Gastrocnemius medialis (tissue), 4 donors: ENCODE data around the gene DDIT3. TPM values are rescaled to one million over a fixed set of nuclear protein-coding genes. Genes with fewer than 3 reads are reported as not detected.
"Not testable (repeated sequence)": the region's sequence is repeated elsewhere in the genome, so short reads cannot be mapped to it uniquely, and the experiment has no call there.

Experiments used
- ATAC-seq, 2 donors: fragments of 150-250 bp; one replicate each; pipeline ENCODE4 v1.9.1; 2016
- DNase-seq, 2 donors: peaks; one replicate each; pipeline ENCODE4 v3.0.0-alpha.2; 2019
- H3K27ac ChIP-seq, 4 donors: fragments of 200-600 bp; sonication (generic); 1 replicate in 1 of 4; 2 replicates in 3 of 4; pipeline ENCODE4 v1.5.1; 2016 to 2018; ENCODE audit warnings: mild to moderate bottlenecking in 2 of 4, moderate library complexity in 1 of 4
- H3K27me3 ChIP-seq, 3 donors: fragments of 200-600 bp; sonication (generic) in 2 of 3; 1 replicate in 1 of 3; 2 replicates in 2 of 3; pipeline versions ENCODE4 v1.5.1 to v1.6.0; 2016 to 2019; ENCODE audit warnings: mild to moderate bottlenecking in 1 of 3, moderate library complexity in 1 of 3
- H3K36me3 ChIP-seq, 2 donors: fragments of 200-600 bp; sonication (generic) in 1 of 2; one replicate each; pipeline ENCODE4 v1.5.1; 2017 to 2018
- H3K4me1 ChIP-seq, 2 donors: fragments of 200-600 bp; sonication (generic) in 1 of 2; one replicate each; pipeline ENCODE4 v1.5.1; 2016 to 2017; ENCODE audit warnings: mild to moderate bottlenecking in 2 of 2
- H3K4me3 ChIP-seq, 4 donors: fragments of 200-600 bp; sonication (generic) in 3 of 4; 1 replicate in 1 of 4; 2 replicates in 3 of 4; pipeline ENCODE4 v1.5.1; 2016 to 2019; ENCODE audit warnings: mild to moderate bottlenecking in 2 of 4
- H3K9me3 ChIP-seq, 3 donors: fragments of 200-600 bp; sonication (generic) in 2 of 3; 1 replicate in 1 of 3; 2 replicates in 2 of 3; pipeline ENCODE4 v1.5.1; 2016 to 2019
- CTCF ChIP-seq, 5 experiments: fragments of 450-650 bp in 3 of 5; fragments of 200-600 bp in 2 of 5; sonication (generic) in 2 of 5; IDR thresholded peaks in 4 of 5; conservative IDR thresholded peaks in 1 of 5; 1 replicate in 4 of 5; 2 replicates in 1 of 5; pipeline ENCODE4 v1.5.1; 2016 to 2019; ENCODE audit warnings: antibody characterized with exemption in 5 of 5, mild to moderate bottlenecking in 3 of 5, moderate library complexity in 3 of 5
- POLR2A ChIP-seq, 2 donors: fragments of 450-650 bp; IDR thresholded peaks; one replicate each; pipeline ENCODE4 v1.6.1; 2017; ENCODE audit warnings: antibody characterized with exemption in 2 of 2, mild to moderate bottlenecking in 2 of 2, moderate library complexity in 2 of 2
- in situ Hi-C, 4 donors: fragments of 200-750 bp; cut with MboI; loops; one replicate each; pipeline versions ENCODE4 v1.15.0 to v1.8.0; 2017; ENCODE audit warnings: low sequenced_read_pairs in 4 of 4
- intact Hi-C: fragments of 100-400 bp; cut with DNase I; formaldehyde crosslinking; loops from one replicate; pipeline ENCODE4 v1.15.1; 2023; ENCODE audit warnings: low total_unique reads
- total RNA-seq, 4 donors: library from RNA; depleted of rRNA; stranded (reverse); fragments of >200 nt; gene quantifications; one replicate each; pipeline versions ENCODE4 v1.1.0 to v1.2.3, GENCODE V29; 2016

DDIT3 gene
- total RNA-seq, 4 donors from 2014 or later = 11.8 to 46.4 (median 17.1) TPM

- Histone ChIP-seq H3K27ac (no peak overlapping the region), H3K4me3 (no peak overlapping the region), H3K4me1 (no peaks in the 10 kb centered on the region), H3K27me3 (peaks cover 0 to 14% (median 3%) of the 10 kb centered on the region in 3 donors), H3K36me3 (no peaks in the 10 kb centered on the region), H3K9me3 (no peaks in the 10 kb centered on the region)
- ATAC-seq (no peak), DNase-seq (no peak)
- intact Hi-C loops = no loop called here
- in situ Hi-C loops = no loop called here
- TF ChIP-seq CTCF (IDR thresholded peaks at IDR 0.05 in 4 of 5, conservative IDR thresholded peaks at IDR 0.05 in 1 of 5) (no peak), POLR2A (IDR thresholded peaks at IDR 0.05) (no peak)
Measured at GRCh38 chr12:57563358-57563757, 43.0 kb upstream of the DDIT3 start.

- H3K9me3 ChIP-seq, H3K36me3 ChIP-seq, intact Hi-C loops, in situ Hi-C loops, DNase-seq, H3K4me3 ChIP-seq, H3K27me3 ChIP-seq, ATAC-seq, H3K27ac ChIP-seq, H3K4me1 ChIP-seq: not testable (repeated sequence)
Measured at GRCh38 chr12:57561117-57561516, 40.8 kb upstream of the DDIT3 start.

- DNase-seq = no peak
- H3K27ac ChIP-seq = no peak overlapping the region
- no peaks in the 10 kb centered on the region for H3K9me3 ChIP-seq
- no peaks in the 10 kb centered on the region for H3K4me1 ChIP-seq
- no peak for ATAC-seq
- peaks cover 0 to 7% (median 0%) of the 10 kb centered on the region in 3 donors for H3K27me3 ChIP-seq
- no peak overlapping the region for H3K4me3 ChIP-seq
- TF ChIP-seq POLR2A (IDR thresholded peaks at IDR 0.05) (no peak), CTCF (IDR thresholded peaks at IDR 0.05 in 4 of 5, conservative IDR thresholded peaks at IDR 0.05 in 1 of 5) (no peak)
- intact Hi-C loops (no loop called here), in situ Hi-C loops (no loop called here)
- H3K36me3 ChIP-seq = no peaks in the 10 kb centered on the region
Measured at GRCh38 chr12:57560516-57560915, 40.2 kb upstream of the DDIT3 start.

- H3K4me1 ChIP-seq = no peaks in the 10 kb centered on the region
- H3K27ac ChIP-seq = no peak overlapping the region
- peaks cover 0 to 7% (median 0%) of the 10 kb centered on the region in 3 donors for H3K27me3 ChIP-seq
- TF ChIP-seq POLR2A (IDR thresholded peaks at IDR 0.05) (no peak), CTCF (IDR thresholded peaks at IDR 0.05 in 4 of 5, conservative IDR thresholded peaks at IDR 0.05 in 1 of 5) (no peak)
- H3K4me3 ChIP-seq = no peak overlapping the region
- no peaks in the 10 kb centered on the region for H3K9me3 ChIP-seq
- DNase-seq (no peak), ATAC-seq (no peak)
- intact Hi-C loops (no loop called here), in situ Hi-C loops (no loop called here)
- H3K36me3 ChIP-seq = no peaks in the 10 kb centered on the region
Measured at GRCh38 chr12:57558864-57559263, 38.5 kb upstream of the DDIT3 start.

GRCh38 chr12:57554897-57555296 is 34.6 kb upstream of the DDIT3 start:
- ATAC-seq = no peak
- in situ Hi-C loops = no loop called here
- no peaks in the 10 kb centered on the region for H3K9me3 ChIP-seq
- no peak overlapping the region for H3K27ac ChIP-seq
- H3K27me3 ChIP-seq = peaks cover 10 to 17% (median 14%) of the 10 kb centered on the region in 3 donors
- DNase-seq = no peak
- TF ChIP-seq POLR2A (IDR thresholded peaks at IDR 0.05) = no peak
- TF ChIP-seq CTCF (IDR thresholded peaks at IDR 0.05 in 4 of 5, conservative IDR thresholded peaks at IDR 0.05 in 1 of 5) = no peak
- no peak overlapping the region for H3K4me3 ChIP-seq
- intact Hi-C loops = no loop called here
- peaks cover 0 to 3% of the 10 kb centered on the region in 2 donors for H3K4me1 ChIP-seq
- no peaks in the 10 kb centered on the region for H3K36me3 ChIP-seq
